CD4-positive, alpha-beta T cell treated with Interleukin-6 at 100 ng/mL for 8 hours (primary cell): Measurements from ENCODE around the gene AKAP13.
"Not testable (repeated sequence)": the region's sequence is repeated elsewhere in the genome, so short reads cannot be mapped to it uniquely, and the experiment has no call there.

Source experiments
- DNase-seq: peaks from one replicate; pipeline ENCODE4 v3.0.0-alpha.2; 2020; ENCODE audit warnings: mixed read lengths, low spot score

The AKAP13 gene

DNA sequence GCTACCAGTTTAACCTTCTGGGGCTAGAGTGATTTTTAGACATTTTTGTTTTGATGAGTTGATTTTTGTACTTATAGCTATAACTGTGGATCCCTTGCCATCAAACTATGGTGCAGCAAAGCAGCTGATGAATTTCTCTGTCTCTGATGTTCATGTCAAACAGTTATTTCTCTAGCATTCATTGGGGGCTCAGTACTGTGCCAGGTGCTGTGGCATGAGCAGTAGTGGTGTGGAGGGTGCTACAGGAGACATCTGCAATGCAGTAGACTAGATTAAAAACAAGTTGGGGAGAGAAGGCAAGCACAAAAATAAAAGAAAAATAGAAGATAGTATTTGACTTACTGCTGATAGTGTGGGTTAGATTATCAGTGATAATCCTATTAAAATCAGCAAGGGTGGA is 95.3 kb downstream of the AKAP13 start:
- no peak for DNase-seq

DNA sequence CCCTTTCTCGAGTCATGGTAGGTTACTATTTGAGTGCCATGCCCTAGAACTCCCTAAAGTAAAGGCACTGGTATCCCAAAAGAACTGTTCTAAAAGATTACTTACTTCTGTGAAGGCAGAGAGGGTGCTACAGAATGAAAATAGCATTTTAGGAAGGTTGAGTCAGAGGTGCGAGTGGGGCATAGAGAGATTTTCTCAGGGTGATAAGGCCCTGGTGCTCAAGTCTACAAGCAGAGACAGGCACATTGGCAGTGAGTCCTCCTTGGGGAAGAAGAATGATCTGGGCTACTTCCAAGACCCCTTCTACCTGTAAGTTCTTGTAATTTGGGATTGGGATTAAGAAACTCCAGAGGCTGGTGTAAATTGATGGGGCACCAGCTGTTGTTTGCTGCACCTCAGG is 96.7 kb downstream of the AKAP13 start:
- DNase-seq, result no peak

DNA sequence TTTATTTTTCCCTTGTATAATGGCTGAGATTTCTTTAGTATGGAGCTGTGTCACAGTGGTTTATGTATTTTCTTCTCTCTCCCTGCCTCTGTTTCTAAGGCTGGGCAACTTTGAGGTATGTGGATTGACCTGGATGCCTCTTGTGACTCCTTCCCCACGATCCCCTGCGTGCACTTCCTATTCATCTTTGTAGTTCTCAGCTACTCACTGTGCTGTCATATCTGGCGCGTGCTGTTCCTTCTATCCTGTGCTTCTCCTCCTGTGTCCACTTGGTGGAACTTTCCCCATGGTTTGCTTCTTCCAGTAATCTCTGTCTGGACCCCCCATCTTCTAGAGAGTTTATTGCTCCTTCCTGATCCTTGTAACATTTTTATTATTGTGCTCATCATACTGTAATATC is 97.3 kb downstream of the AKAP13 start:
- no peak for DNase-seq

- no peak for DNase-seq
These were observed 98.8 kb downstream of the AKAP13 start for GRCh38 chr15:85479071-85479647.

- no peak for DNase-seq
These were observed 100.5 kb downstream of the AKAP13 start for GRCh38 chr15:85480923-85481322.

DNA sequence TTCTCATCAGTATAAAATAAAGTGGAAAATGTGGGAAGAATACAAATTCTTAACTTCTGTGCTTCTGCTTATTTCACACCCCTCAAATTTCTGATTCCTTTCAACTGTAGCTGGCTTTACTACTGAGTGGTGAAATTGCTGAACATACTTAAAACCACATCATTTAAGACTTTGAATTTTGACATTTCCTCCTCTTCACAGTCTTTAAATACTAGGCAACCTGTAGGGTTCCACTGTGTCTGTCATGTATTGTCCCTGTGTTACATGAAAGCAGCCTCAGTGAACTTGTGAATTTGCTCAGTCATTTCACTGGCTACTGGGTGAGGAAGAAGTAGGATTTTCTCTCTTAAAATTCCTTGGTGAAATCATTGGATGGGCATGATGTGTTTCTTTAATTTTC is 101.1 kb downstream of the AKAP13 start:
- not testable (repeated sequence) for DNase-seq

- DNase-seq, result no peak
These were observed 102.5 kb downstream of the AKAP13 start for GRCh38 chr15:85482894-85483293.

- DNase-seq, result not testable (repeated sequence)
These were observed 103.6 kb downstream of the AKAP13 start for GRCh38 chr15:85483955-85484354.

GRCh38 chr15:85484923-85485322 is 104.5 kb downstream of the AKAP13 start:
- DNase-seq, result not testable (repeated sequence)

GRCh38 chr15:85485956-85486567 is 105.7 kb downstream of the AKAP13 start:
- peak; percentile 80 for DNase-seq

DNA sequence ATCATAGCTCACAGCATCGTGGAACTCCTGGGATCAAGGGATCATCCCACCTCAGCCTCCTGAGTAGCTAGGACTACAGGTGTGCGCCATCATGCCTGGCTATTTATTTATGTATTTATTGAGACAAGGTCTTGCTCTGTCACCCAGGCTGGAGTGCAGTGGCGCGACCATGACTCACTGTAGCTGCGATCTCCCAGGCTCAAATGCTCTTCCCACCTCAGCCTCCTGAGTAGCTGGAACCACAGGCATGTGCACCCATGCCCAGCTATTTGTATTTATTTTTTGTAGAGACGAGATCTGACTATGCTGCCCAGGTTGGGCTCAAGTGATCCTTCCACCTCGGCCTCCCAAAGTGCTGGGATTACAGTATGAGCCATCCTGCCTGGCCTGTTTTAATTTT is 107.4 kb downstream of the AKAP13 start:
- DNase-seq, result not testable (repeated sequence)

GRCh38 chr15:85488997-85489396 is 108.6 kb downstream of the AKAP13 start:
- DNase-seq, result no peak

GRCh38 chr15:85489773-85490493 is 109.5 kb downstream of the AKAP13 start:
- DNase-seq, result no peak

- no peak for DNase-seq
These were observed 110.5 kb downstream of the AKAP13 start for GRCh38 chr15:85490856-85491255.

DNA sequence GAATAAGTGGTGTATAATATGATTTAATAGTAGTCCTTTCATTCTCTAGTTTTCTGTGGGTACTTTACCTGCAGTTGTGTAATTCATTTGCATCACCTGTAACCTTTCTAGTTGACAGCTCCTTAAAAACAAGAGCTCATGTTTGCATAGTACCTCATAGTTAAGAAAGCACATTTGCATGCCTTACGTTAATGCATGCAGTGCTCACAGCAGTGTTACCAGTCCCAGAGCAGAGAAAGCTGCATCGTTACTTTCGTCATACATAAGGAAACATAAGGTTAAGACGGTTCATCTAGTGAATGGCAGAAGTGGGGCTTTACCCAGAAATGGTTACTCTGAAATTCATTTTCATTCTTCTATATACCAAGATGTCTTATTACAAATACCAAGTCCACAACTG is 111.3 kb downstream of the AKAP13 start:
- DNase-seq, result no peak

- DNase-seq, result no peak
These were observed 112.0 kb downstream of the AKAP13 start for GRCh38 chr15:85492406-85492805.

DNA sequence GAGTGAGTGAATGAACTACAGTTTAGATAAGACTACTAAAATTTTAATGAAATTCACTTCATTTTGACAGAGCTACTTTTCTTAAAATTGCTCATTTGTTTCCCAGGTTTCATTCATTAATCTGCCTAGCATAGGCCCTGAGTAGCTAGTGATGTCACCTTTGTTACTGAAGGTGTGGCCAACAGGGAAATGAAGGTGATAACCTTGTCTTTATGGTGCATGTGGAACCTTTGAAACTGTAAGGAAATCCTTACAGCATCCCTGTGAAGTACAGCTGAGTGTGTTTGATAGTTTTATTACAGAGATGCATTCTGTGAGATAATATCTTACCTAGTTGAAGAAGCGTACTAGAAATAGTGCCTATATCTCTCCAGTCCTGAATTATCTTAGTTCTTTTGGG is 112.9 kb downstream of the AKAP13 start:
- DNase-seq, result no peak

GRCh38 chr15:85494048-85494777 is 113.8 kb downstream of the AKAP13 start:
- no peak for DNase-seq

DNA sequence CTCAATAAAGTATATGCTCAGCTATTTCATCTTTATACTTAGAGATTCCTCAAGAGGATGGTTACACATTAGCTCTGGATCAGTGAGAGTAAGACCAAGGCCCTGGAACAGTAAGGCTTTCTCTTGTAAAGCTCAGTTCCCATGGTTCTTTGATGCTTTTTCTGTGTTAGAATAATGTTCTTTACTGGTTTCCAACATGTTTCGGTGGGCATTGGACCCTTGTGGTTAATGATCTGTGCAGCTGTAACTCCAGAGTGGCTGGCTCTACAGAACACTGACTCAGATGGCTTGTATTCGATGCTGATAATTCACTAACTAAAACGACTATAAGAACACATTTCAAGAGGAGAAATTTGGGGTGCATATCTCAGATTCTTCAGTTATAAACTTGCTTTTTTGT is 114.7 kb downstream of the AKAP13 start:
- no peak for DNase-seq

DNA sequence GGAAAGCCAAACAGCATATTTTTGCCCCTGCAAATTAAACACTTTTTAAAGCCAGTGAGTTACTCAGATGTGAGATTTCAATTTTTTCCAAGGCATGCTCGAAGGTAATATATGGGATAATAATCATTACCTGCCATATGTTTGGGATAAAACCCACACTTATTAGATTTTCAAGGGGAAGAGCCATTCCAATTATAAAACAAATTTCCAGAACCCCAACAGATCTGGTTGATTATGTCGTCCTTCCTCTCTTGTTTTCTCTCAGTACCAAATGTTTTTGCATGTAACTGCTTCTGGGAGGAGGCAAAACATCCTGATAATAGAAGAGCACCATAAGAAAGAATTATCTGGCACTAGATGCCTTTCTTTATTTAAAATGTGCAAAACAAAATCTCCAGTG is 115.1 kb downstream of the AKAP13 start:
- DNase-seq, result no peak

- DNase-seq, result no peak
These were observed 115.7 kb downstream of the AKAP13 start for GRCh38 chr15:85496151-85496550.

DNA sequence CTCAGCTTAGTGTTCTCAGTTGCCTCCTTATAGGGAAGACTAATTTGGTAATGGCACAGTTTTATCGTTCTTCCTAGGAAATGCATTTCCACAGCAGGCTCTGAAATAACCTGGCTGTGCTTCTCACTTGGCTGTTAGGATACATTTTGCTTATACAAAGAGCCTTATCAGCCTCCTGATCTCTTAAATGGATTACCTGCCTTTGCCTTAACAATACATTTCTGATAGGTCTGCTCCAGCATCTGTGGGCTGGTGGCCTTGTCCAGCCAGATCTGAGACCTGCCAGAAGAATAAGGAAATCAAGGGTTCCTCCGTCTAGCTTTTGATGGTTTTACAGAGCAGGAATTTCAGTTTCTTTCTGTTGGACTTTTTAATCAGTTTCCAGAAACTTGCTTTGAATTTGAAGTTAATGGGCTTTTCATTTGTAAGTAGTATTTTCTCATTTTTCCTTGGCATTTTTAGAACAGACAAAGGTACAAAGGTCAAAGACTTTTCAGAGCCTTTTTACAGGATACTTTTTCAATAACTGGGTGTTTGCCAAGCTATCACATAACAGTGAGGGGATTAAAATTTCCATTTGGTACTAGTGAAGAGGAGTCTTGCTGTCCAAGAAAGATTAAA is 116.3 kb downstream of the AKAP13 start:
- no peak for DNase-seq
